BJ (cell line): Measurements from ENCODE around the gene FLNB. TPM values are rescaled to one million over a fixed set of nuclear protein-coding genes. Genes with fewer than 3 reads are reported as not detected.

Source experiments
- CTCF ChIA-PET: fragments of 350-600 bp; formaldehyde crosslinking; extraction: SDS; loops from one replicate; lab custom pipeline; 2021; ENCODE audit warnings: antibody characterized with exemption, inconsistent platforms; lab: Yijun Ruan, JAX
- POLR2A ChIA-PET: fragments of 300-600 bp; sonication (Branson Sonifier 250); formaldehyde crosslinking; extraction: SDS; loops from one replicate; lab custom pipeline; 2021; ENCODE audit warnings: antibody characterized with exemption; lab: Charles Lee
- DNase-seq: peaks from one replicate; pipeline ENCODE4 v3.0.0-alpha.2; 2011; ENCODE audit warnings: low read depth
- H3K27me3 ChIP-seq: 2 replicates; pipeline ENCODE4 v1.6.0; 2011; ENCODE audit warnings: low read length; ENCODE audit not compliant: control insufficient read depth, insufficient read depth
- H3K36me3 ChIP-seq: 2 replicates; pipeline ENCODE4 v1.5.1; 2011; ENCODE audit warnings: low read length; ENCODE audit not compliant: control insufficient read depth, insufficient read depth
- H3K4me3 ChIP-seq: 2 replicates; pipeline ENCODE4 v1.5.1; 2011; ENCODE audit warnings: low read depth, mild to moderate bottlenecking, control low read depth, low read length
- CTCF ChIP-seq: IDR thresholded peaks from 2 replicates; pipeline ENCODE4 v1.5.1; 2011; ENCODE audit warnings: low read depth, mild to moderate bottlenecking, control low read depth, inconsistent platforms, low read length, moderate library complexity; ENCODE audit not compliant: insufficient read depth
- polyA plus RNA-seq: library from polyadenylated mRNA; depleted of rRNA; stranded (reverse); fragments of >200 nt; gene quantifications from 2 replicates; pipeline ENCODE4 v1.2.3, GENCODE V29; 2011

The FLNB gene
- polyA plus RNA-seq, 1 experiment, result 111 TPM

GRCh38 chr3:58141766-58142345 lies 133.6 kb downstream of the FLNB start:
- Histone ChIP-seq H3K4me3 (no peak overlapping the region), H3K36me3 (peaks cover 51% of the 10 kb centered on the region), H3K27me3 (no peaks in the 10 kb centered on the region)
- DNase-seq, result no peak
- POLR2A ChIA-PET, result no interaction called here
- CTCF ChIA-PET, result no interaction called here
- no peak for TF ChIP-seq CTCF

- Histone ChIP-seq H3K36me3 (peaks cover 47% of the 10 kb centered on the region), H3K27me3 (no peaks in the 10 kb centered on the region), H3K4me3 (no peak overlapping the region)
- TF ChIP-seq CTCF, result no peak
- CTCF ChIA-PET, result no interaction called here
- POLR2A ChIA-PET, result no interaction called here
- DNase-seq, result no peak
These were observed 135.3 kb downstream of the FLNB start for GRCh38 chr3:58143417-58144055.

- CTCF ChIA-PET, result no interaction called here
These were observed 136.5 kb downstream of the FLNB start for GRCh38 chr3:58144478-58145325.

GRCh38 chr3:58148049-58148448 lies 139.8 kb downstream of the FLNB start:
- no peak for DNase-seq
- no peak overlapping the region for H3K4me3 ChIP-seq
- peaks cover 51% of the 10 kb centered on the region for H3K36me3 ChIP-seq
- ChIA-PET CTCF (interaction anchor here (0.7 to 1.9 kb wide), 2 partner anchors 9 to 19 kb away, joined by 3 to 6 read pairs; no protein-coding TSS in a partner anchor), POLR2A (no interaction called here)
- no peak for TF ChIP-seq CTCF
- H3K27me3 ChIP-seq, result no peaks in the 10 kb centered on the region

More at GRCh38 chr3:58144478-58145325, 136.5 kb downstream of the FLNB start:
- Histone ChIP-seq H3K27me3 (no peaks in the 10 kb centered on the region), H3K4me3 (no peak overlapping the region), H3K36me3 (peaks cover 53% of the 10 kb centered on the region)
- no peak for DNase-seq
- POLR2A ChIA-PET, result no interaction called here
- TF ChIP-seq CTCF, result no peak
